Right lobe of liver (tissue), 4 donors: ENCODE results near the gene CCDC51.

ENCODE experiments used
- POLR2A ChIP-seq: fragments of 450-650 bp; IDR thresholded peaks from one replicate; pipeline ENCODE4 v1.6.1; 2017; ENCODE audit warnings: antibody characterized with exemption, mild to moderate bottlenecking
- TF ChIP-seq, protein P1 (sequence below), 4 donors: fragments of 200-600 bp in 3 of 4; fragments of 450-650 bp in 1 of 4; IDR thresholded peaks; one replicate each; pipeline versions ENCODE4 v1.5.1 to v1.8.0; 2016 to 2022; ENCODE audit warnings: antibody characterized with exemption in 4 of 4, mild to moderate bottlenecking in 2 of 4
- donor health status: DM: no; HTN: no; CAD: no.
- donor health status: DM: no; HTN: no; CAD: no.
- donor health status: DM: no; HTN: yes; CAD: no.

DNA sequence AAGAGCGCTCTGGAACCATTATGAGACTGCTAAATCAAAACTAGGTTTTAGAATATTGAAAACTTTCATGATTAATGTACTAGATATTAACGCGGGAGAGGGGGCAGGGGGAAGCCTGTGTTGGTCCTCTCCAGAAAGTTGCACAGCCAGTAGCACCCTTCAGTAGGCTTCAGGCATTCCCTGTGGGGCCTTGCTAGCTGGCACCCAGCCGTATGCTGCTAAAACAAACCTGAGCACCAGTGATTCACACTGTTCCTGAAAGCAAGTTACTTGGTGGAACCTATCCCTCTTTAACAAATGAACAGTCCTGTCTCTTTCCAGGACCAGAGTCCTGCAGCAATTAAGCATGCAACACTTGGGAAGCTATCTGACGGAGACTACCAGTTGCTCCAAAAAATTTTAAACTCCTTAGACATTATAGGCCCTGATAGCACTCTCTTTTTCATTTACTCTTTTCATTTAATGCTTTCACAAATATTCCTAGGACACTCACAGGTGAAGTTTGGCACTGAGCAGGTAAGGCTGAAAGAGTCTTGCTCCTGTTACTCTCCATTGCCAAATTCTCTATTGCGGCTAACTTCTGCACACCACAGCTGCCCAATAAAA lies 5.5 kb upstream of the CCDC51 start:
- TF ChIP-seq, protein P1, sequence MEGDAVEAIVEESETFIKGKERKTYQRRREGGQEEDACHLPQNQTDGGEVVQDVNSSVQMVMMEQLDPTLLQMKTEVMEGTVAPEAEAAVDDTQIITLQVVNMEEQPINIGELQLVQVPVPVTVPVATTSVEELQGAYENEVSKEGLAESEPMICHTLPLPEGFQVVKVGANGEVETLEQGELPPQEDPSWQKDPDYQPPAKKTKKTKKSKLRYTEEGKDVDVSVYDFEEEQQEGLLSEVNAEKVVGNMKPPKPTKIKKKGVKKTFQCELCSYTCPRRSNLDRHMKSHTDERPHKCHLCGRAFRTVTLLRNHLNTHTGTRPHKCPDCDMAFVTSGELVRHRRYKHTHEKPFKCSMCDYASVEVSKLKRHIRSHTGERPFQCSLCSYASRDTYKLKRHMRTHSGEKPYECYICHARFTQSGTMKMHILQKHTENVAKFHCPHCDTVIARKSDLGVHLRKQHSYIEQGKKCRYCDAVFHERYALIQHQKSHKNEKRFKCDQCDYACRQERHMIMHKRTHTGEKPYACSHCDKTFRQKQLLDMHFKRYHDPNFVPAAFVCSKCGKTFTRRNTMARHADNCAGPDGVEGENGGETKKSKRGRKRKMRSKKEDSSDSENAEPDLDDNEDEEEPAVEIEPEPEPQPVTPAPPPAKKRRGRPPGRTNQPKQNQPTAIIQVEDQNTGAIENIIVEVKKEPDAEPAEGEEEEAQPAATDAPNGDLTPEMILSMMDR (IDR thresholded peaks at IDR 0.05) = no peak
- no peak for TF ChIP-seq POLR2A
